Activated CD4-positive, alpha-beta T cell treated with anti-CD3 and anti-CD28 coated beads for 1 hour (primary cell): ENCODE data around the gene UPF3A.
"Not testable (repeated sequence)": the region's sequence is repeated elsewhere in the genome, so short reads cannot be mapped to it uniquely, and the experiment has no call there.

Experiments used
- DNase-seq: peaks from one replicate; pipeline ENCODE4 v3.0.0-alpha.2; 2020

Gene UPF3A

DNA sequence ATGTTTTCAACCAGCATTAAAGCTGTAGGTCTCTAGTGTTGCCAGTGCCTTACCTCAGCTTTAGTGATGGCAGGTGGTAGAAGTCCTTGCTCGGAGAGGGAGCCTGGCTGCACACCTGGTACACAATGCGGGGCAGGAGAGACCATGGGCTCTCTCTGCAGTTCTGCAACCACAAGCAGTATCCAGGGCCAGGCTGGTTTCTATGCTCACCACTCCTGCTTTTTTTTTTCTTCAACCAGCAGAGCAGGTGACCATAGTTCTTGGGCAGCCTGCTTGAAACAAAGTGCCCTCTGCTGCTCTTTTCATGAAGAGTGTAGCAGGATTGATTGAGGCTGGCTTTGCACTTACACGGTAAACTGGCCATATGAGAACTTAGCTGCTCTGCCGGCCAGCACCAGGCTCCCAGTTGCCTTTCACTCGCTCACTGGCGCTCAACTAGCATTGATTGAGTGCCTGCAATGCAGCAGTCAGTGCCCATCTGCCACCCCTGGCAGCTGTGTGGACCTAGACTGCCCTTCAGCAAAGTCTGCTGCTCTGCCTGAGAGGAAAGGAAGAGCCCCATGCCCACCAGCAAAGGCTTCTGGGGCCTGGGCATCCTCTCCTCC is 28.5 kb downstream of the UPF3A start:
- DNase-seq, result no peak

DNA sequence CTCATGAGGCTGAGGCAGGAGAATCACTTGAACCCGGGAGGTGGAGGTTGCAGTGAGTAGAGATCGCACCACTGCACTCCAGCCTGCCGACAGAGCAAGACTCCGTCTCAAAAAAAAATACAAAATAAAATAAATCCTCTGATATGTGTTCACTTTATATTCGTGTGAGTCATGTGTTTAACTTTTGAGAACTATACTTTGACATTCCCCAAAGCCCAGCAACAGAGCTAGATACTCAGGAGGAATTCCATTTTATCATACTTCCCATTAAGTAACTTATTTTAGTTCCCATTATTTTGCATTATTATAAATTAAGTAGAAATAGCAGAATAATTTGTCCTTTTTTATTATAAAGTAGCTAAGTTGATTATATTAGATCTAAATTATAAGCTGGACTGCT is 29.6 kb downstream of the UPF3A start:
- no peak for DNase-seq

DNA sequence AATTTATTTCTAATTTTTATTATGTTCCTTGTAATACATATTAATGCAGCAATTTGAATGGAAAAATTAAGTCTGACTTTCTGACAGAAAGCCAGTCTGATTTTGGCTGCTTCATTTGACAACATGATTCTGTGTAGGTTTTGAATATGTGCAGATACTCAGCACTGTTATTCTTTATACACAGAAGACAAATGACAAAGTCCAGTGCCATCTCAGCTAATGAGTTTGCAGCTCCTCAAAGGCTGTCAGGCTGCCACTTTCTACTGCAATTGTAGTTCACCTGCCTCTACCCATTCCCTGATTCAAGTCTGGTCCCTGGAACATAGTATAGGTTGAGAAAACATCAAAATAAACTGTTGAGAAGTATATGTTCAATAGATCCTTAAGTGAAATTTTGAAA is 30.0 kb downstream of the UPF3A start:
- DNase-seq, result no peak

DNA sequence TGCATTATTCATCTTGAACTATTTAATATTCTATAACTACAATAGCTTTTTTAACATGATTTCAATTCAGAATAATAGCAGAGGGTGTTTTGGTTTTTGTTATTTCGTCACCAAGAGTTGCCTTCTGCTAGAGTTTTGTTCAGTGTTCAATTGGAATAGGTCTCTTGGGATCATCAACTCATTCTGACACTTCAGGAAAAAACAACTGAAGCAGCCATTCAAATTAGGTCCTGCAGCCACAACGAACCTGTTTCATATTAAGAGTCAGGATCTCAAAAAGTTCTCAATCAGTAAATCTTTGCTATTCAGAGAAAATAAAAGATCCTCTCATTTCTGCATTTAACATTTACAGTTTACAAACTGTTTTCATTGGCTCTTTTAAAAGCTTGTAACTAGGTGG is 30.5 kb downstream of the UPF3A start:
- DNase-seq, result no peak

DNA sequence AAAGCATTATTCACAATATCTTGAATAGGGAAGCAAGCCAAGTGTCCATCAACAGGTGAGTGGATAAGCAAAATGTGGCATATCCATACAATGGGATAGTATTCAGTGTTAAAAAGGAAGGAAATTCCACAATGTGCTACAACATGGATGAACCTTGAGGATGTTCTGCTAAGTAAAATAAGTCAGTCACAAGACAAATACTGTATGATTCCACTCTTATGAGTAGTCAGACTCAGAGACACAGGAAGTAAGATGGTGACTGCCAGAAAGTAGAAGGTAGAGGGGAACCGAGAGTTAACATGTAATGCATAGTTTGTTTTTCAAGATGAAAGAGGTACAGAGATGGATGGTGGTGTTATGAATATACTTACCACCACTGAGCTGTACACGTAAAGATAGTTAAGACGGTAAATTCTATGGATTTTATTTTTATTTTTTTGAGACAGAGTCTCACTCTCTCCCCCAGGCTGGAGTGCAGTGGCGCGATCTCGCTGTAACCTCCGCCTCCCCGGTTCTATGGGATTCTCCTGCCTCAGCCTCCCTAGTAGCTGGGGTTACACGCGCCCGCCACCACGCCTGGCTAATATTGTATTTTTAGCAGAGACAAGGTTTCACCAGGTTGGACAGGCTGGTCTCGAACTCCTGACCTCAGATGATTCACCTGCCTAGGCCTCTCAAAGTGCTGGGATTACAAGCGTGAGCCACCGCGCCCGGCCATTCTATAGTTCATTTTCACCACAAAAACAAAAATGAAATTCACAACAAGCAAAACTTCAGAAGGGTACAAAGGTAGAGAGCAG is 31.9 kb downstream of the UPF3A start:
- no peak for DNase-seq

DNA sequence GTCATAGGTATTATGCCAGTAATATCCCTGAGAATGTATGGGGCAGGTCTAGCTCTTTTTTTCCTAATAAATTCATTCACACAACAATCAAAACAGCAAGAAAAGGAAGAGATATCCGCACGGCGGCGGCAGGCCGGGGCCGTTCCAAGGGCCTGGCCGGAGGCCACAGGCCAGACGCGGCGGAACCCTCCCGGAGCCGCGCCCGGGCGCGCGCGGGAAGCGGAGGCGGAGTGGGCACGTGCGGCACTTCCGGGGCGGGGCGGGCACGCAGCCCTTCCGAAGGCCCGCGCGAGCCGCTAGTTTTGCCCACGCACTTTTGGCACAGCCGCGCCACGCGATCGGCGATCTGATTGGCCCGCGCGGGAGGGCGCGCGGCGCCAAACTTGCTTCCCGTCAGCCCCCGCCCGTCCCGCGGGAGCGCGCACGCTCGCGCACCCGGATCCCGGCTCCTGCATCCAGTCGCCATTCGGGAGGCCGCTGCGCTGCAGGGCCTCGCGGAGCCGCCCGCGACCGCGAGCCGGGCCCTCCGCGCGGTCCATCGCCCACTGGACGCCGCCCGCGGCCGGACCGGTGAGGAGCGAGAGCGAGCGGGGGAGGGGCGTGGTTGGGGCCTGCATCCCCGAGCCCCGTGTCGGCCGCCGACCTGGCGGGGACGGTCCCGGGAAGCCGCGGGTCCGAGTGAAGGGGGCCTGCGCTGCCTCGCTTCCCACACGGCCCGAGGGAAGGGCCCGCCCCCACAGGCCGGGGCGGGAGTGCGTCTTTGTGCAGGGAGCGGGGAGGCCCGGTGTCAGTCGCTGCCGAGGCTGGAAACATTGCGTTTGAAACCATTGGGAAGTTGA is 32.9 kb downstream of the UPF3A start, which contains the start of gene CHAMP1:
CHAMP1 (plus strand) TSS at position 430 of the 839 bp plus-strand sequence. CDS start 9,340 bp downstream, outside the sequence.
- peak; percentile 85 for DNase-seq

DNA sequence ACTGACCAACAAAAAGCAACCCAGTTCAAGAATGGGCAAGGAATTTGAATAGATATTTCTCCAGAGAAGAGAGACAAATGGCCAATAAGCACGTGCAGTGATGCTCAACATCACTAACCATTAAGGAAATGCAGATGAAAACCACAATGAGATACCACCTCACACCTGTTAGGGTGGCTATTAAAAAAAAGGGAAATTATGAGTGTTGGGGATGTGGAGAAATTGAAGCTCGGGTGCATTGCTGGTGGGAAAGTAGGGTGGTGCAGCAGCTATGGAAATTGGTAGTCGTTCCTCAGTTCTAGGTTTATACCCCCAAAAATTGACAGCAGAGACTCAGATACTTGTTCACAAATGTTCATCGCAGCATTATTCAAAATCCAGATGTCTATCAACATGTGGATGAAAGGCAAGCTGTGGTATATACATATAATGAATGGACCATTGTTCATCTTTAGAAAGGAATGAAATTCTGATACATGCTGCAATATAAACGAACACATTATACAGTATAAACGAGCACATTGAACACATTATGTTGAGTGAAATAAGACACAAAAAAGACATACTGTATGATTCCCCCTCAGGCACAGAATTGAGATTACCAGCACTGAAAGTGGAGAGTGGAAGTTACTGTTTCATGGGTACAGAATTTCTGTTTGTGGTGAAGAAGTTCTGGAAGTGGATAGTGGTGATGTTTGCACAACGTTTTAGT is 33.8 kb downstream of the UPF3A start:
- no peak for DNase-seq

DNA sequence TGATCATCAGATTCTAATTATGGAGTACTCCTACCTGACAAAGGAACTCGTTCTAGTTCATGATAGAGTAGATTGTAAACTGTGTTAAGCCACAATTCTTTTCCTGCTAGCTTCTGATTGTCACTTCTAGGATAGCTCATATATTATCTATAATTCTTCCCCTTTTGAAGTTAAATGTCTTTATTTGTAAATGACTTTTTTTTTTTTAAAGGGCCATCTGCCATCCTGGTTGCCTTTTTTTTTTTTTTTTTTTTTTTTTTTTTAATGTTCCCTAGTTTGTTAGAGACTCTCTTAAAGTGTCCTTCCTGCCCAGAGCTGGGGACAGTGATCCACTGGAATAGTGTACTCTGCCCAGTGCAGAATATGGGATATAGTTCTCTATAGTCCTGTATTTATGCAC is 37.2 kb downstream of the UPF3A start:
- no peak for DNase-seq

DNA sequence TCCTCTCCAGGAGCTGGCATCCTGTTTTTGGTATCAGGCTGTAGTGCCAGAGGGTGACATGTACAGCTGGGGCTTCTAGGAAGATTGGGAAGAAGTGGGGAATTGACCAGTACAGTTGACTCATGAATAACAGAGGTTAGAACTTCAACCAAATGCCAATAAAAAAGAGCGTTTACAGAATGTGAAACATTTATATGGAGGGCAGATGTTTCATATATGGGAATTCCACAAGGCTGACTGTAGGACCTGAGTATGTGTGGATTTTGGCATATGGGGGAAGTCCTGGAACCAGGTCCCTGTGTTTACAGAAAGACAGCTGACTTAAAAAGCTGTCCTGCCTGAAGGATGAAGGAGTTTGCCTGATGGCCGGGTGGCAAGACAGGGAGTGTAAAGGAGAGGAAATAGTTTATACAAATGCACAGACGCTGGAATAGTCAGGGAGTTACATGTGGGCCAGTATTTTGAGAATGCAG is 38.1 kb downstream of the UPF3A start:
- no peak for DNase-seq

DNA sequence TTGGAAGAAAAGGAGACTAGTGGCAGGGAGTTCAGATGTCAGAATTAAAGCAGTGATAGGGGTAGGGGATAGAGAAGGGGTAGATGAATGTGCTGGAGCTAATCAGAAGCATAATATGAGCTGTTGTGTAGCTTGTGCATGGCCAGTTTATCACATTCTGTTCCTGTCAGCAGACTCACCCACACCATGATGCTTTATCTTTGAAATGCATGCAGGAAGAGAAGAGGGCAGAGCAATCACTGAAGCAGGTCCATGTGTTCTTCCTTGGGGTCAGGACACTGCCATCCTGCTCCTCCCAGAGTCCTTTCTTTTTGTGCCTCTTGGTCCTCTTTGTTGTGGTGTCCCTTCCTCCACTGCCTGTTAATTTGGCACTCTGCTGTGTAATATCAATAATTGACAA is 38.7 kb downstream of the UPF3A start:
- no peak for DNase-seq

DNA sequence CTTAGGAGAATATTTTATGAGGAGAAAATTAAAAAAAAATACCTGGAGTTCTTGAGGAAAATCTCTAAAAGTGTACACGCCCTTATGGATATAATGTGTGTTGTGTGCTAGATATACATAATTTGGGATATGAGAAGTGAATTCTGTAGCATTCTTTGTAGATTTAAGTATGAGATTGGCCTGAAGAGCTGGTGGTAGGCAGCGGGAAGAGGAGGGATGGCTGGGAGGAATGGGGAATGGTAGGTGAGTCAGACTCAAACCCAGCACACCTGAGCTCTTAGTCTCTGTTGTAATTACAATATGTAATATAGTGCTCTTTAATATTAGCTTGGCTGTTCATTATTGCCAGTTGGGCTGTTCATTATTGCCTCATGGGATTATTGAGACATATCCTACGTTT is 39.9 kb downstream of the UPF3A start:
- DNase-seq, result no peak

DNA sequence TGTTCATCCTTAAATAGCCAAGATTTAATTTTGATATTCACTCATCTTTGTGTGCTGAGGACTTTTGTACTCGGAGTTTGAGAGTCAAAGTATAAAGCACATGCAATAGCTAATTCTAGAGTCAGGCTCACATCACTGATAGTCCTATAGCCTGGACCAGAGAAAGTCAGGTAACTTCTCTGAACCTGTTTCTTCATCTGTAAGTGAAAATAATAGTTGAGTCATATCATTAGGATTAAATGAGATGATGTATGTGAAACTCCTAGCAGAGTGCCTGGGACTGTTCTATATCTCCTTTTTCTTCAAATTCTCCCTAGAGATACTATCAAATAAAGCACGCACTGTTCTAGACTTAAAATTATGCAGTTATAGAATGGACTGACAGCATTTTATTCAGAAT is 41.9 kb downstream of the UPF3A start:
- DNase-seq, result no peak

DNA sequence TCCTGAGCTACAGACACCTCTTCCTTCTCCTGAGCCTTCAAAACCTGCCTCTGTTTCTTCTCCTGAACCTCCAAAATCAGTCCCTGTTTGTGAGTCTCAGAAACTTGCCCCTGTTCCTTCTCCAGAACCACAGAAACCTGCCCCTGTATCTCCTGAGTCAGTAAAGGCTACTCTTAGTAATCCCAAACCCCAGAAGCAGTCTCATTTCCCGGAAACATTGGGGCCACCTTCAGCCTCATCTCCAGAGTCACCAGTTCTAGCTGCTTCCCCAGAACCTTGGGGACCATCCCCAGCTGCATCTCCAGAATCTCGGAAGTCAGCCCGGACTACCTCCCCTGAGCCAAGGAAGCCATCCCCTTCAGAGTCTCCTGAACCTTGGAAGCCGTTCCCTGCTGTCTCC is 42.9 kb downstream of the UPF3A start:
- DNase-seq, result no peak

DNA sequence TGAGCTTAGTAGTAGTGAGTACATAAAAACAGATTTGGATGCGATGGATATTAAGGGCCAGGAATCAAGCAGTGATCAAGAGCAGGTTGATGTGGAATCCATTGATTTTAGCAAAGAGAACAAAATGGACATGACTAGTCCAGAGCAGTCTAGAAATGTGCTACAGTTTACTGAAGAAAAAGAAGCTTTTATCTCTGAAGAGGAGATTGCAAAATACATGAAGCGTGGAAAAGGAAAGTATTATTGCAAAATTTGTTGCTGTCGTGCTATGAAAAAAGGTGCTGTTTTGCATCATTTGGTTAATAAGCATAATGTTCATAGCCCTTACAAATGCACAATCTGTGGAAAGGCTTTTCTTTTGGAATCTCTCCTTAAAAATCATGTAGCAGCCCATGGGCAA is 44.3 kb downstream of the UPF3A start:
- no peak for DNase-seq

DNA sequence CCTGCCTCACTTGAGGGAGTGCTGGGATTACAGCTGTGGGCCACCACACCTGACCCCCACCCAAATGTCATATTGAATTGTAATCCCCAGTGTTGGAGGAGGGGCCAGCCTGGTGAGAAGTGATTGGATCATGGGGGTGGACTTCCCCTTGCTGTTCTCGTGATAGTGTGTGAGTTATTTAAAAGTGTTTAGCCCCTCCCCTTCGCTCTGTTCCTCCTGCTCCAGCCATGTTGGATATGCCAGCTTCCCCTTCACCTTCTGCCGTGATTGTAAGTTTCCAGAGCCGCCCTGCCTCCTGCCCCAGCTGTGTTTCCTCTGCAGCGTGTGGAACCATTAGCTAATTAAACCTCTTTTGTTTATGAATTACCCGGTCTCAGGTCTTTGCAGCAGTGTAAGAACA is 46.6 kb downstream of the UPF3A start:
- DNase-seq, result no peak

DNA sequence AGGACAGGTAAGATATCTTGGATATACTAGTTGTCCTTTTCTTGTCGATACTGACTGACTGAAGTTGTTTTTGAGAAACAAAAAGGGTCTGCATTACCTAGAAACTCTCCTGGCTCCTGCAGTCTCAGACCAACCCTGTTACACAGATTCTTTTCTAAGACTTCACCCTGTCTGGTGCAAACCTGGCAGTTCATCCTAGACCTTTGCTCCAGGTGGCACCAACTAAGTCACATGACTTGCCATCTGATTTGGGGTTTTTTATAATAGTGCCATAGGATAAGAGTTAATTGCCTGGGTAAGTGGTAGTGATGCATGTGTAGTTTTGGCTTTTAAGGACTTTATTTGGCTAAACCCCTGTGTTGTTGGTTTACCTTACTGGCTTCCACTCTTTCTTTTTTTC is 47.2 kb downstream of the UPF3A start:
- no peak for DNase-seq

DNA sequence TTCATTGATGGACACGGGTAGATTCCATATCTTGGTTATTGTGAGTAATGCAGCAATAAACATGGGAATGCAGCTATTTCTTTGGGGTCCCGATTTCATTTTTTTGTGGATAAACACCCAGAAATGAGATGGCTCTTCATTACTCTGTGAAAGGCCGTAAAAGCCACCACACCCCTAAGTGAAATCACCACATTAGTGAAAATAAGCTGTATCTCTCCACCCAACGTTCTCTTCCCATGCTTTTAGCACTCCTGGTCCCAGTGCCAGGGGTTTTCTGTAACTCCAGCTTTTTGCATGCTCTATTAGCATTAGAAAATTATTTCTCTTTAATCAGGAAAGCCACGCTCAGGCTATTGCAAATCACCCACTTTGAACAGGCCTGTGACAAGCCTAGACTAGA is 48.7 kb downstream of the UPF3A start:
- no peak for DNase-seq

DNA sequence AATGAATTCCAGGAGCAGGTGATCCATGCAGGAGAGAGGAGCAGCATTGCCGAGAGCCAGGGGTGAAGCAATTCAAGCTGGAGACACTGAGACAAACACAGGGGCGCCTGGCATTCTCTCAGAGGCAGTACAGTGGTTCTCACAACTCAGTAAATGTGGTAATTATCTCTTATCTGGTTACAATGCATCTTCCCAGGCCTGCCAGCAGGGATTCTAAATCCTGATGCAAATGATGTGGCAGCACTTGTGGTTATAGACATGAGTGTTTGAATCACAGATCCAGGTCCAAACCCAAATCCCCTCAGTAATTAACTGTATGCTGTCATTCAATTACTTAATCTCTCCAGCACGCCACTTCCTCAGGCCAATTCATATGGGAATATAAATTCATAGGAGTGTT is 52.5 kb downstream of the UPF3A start:
- not testable (repeated sequence) for DNase-seq

DNA sequence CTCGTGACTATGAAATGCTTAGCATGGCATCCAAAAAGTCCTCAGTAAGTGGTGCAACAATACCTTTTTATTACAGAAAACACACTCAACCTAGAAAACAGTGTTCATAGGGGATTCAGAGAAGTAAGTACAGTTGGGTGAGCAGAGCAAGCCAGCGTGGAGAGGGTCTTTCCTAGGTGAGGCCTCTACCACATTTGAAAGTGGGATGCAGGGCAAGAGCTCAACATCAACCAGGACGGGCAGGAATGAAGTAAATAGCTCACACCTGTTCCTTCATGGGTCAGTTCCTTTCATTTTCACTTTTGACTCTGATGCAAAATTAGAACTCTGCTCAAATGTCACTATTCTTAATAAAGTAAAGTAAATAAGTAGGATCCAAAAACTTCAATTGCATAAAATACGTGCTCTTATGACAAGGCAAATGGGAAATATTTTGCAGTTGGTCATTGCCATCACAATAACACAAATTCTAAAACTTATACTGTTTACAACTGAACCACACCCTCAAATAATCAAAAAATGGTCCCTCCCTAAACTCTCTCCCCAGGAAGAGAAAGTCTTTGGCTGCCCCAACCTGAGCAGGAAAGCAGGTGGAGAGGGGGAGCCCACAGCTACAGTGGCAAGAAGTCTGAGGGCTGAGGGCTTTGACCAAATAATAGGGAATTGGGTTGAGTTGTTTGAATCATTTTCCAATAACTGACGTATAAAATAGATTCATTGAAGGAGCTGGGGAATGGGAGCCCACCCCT is 53.1 kb downstream of the UPF3A start:
- no peak for DNase-seq

DNA sequence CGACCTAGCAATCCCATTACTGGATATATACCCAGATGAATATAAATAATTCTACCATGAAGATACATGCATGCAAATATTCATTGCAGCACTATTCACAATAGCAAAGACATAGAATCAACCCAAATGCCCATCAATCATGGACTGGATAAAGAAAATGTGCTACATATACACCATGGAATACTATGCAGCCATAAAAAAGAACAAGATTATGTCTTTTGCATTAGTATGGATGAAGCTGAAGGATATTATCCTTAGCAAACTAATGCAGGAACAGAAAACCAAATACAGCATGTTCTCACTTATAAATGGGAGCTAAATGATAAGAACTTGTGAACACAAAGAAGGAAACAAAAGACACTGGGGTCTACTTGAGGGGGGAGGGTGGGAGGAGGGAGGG is 55.1 kb downstream of the UPF3A start:
- DNase-seq, result not testable (repeated sequence)

DNA sequence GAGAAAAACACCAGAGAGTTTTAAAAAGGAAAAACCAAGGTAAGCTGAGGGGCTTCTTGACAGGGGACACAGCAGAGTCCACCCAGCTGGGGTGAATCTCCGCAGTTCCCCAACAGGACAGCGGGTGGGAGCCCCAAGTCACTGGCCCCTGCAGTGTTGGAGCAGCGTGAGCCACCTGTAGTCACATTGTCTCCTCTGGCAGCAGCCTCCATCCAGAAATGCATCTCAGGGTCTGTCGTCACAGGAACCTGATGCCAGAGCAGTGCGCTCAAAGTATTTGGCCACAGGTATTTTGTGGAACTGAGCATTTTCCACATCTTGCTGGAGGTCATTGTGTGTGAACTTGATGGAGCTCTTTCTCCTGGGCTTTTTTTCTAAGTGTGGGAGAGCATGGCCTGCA is 57.6 kb downstream of the UPF3A start:
- DNase-seq, result no peak

DNA sequence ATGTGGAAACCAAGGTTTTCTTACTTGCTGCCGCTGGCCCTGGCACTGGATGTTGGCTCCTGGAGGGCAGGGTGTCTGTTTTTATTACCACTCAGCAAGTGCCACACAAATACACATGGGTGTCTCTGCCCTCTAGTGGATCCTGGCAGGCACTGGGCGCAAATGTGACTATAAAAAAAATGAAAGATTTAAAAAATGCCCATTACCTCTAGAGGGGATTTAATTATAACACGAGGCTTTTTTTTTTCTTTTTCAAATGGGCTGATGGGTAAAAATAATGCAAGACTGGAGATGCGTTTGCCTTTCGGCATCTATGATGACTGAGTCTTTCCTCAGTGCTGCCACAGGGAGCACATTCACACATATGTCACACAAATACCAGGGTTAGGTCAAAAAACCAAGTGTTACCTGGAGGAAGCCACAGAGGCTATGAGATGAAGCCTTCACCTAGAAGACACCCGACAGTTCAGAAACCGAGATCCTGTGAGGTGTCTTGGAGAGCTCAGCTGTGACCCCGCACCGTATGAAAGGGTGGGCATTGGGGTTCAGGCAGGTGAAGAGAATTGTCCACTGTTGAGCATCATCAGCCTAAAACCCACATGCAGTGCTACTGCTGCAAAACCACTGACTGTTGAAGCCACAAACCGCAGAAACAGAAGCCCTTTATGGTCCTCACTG is 58.6 kb downstream of the UPF3A start:
- peak; percentile 19 for DNase-seq
